GM18502 (cell line): ENCODE data around the gene SPTBN4.
"Not testable (repeated sequence)": the region's sequence is repeated elsewhere in the genome, so short reads cannot be mapped to it uniquely, and the experiment has no call there.

Experiments used
- ATAC-seq: cut with Tn5 transposase; IDR thresholded peaks from one replicate; pipeline ENCODE4 v1.9.1; 2021; ENCODE audit warnings: mild to moderate bottlenecking; ENCODE audit not compliant: unreplicated experiment, poor library complexity

Gene SPTBN4

GRCh38 chr19:40611096-40611495, 144.3 kb downstream of the SPTBN4 start:
- no peak for ATAC-seq

- ATAC-seq: no peak
These were observed 145.3 kb downstream of the SPTBN4 start for GRCh38 chr19:40611900-40612698.

- no peak for ATAC-seq
These were observed 146.3 kb downstream of the SPTBN4 start for GRCh38 chr19:40612831-40613689.

GRCh38 chr19:40613690-40614621, 147.2 kb downstream of the SPTBN4 start:
- peak; percentile 53 for ATAC-seq

- no peak for ATAC-seq
These were observed 148.0 kb downstream of the SPTBN4 start for GRCh38 chr19:40614622-40615411.

- no peak for ATAC-seq
These were observed 149.4 kb downstream of the SPTBN4 start for GRCh38 chr19:40616178-40616577.

- ATAC-seq: no peak
These were observed 150.1 kb downstream of the SPTBN4 start for GRCh38 chr19:40616941-40617340.

- no peak for ATAC-seq
These were observed 151.2 kb downstream of the SPTBN4 start for GRCh38 chr19:40617961-40618360.

GRCh38 chr19:40619333-40620160, 152.7 kb downstream of the SPTBN4 start:
- no peak for ATAC-seq

GRCh38 chr19:40620161-40620485, 153.3 kb downstream of the SPTBN4 start:
- ATAC-seq: no peak

GRCh38 chr19:40621283-40621682, 154.5 kb downstream of the SPTBN4 start:
- ATAC-seq: no peak

- ATAC-seq: no peak
These were observed 155.4 kb downstream of the SPTBN4 start for GRCh38 chr19:40621966-40622772.

GRCh38 chr19:40622773-40623075, 155.9 kb downstream of the SPTBN4 start:
- ATAC-seq: no peak

- no peak for ATAC-seq
These were observed 156.8 kb downstream of the SPTBN4 start for GRCh38 chr19:40623403-40624251.

GRCh38 chr19:40624369-40625153, 157.8 kb downstream of the SPTBN4 start:
- not testable (repeated sequence) for ATAC-seq

GRCh38 chr19:40625406-40626120, 158.8 kb downstream of the SPTBN4 start:
- no peak for ATAC-seq
